Stimulated activated naive CD4-positive, alpha-beta T cell (primary cell): ENCODE results near the gene PKD2.
"Not testable (repeated sequence)": the region's sequence is repeated elsewhere in the genome, so short reads cannot be mapped to it uniquely, and the experiment has no call there.

Source experiments
- DNase-seq, 6 experiments: peaks; one replicate each; lab custom pipeline; 2025; lab: John Stamatoyannopoulos, UW

Gene PKD2

DNA sequence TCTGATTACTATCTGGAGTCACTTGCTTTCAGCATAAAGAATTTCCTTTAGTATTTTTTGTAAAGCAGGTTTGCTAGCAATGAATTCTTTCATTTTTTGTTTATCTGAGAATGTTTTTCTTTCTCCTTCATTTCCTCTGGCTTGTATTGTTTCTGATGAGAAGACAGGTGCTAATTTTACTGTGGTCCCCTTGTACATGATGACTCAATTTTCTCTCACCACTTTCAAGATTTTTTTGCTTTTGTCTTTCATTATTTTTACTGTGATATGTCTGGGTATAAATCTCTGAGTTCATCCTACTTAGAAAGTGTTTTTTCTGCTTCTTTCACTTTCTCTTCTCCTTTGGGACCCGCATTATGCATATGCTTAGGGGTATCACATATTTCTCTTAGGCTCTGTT is 62.6 kb downstream of the PKD2 start:
- DNase-seq: no peak

DNA sequence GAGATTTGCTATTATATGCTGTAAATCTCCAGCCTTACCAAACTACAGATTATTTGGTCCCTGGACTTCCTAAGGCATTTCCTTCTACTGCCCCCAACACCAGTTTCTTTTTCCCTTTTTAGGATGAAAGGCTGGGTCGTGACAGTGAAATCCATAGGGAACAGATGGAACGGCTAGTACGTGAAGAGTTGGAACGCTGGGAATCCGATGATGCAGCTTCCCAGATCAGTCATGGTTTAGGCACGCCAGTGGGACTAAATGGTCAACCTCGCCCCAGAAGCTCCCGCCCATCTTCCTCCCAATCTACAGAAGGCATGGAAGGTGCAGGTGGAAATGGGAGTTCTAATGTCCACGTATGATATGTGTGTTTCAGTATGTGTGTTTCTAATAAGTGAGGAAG is 67.9 kb downstream of the PKD2 start:
- no peak for DNase-seq

DNA sequence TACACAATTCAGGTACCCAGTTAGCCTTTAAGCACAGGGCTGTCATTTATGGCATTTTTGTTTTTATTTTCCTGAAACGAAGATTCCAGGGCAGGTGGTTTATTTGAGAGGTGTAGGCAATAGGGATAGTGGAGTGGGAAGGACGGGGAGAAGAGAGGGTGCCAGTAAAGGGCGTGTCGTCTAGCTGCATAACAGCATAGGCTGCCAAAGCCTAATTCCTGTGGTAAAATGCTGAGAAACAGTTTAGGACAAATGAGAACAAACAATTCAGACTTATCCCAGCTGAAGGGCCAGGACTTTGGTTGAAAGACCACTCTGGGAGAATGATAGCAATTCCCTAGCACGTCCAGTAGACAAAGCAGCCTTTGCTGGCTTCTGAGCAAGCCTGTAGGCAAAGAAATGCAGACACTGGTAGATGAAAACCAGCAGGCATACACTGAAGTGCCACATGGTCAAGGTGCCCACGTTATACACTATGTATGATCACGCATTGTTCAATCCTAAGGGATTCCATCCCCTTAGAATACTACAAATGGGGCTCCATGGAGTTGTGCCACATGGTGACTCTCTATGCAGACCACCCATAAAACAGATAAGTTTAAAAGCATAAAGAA is 70.6 kb downstream of the PKD2 start:
- DNase-seq: no peak

DNA sequence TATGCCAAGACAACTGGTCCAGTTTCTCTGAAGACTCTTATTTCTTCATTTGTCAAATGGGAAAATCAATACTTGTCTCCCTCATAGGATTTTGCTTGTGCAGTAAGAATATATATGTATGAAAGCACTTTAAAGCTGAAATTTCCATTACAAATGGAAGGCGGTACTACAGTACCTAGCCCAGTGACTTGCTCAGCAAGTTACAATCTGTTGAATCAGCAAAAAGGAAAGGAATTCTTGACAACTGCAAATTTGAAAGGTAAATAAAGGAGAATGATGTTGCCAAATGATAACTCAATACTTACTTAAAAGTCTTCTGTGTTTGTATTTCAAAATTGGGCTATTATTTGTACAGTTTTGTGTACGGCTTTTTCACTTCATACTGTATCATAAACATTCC is 71.1 kb downstream of the PKD2 start:
- no peak for DNase-seq

DNA sequence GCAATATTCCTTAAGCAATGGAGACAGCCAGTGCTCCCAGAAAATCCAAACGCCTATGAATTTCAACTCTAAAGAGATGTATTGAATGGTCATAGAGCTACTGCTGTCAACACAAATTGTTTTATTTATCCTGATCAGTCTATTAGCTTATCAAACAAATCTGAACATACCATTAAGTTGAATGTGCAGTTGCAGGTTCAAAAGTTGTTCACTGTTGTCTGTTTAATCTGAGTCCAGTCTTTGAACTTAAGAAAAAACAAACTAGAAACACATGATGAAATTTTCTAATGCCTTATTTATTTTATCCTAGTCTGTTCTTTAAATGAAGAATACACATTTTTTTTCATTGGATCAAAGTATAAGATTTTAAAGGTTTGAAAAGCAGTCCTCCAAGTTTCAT is 73.2 kb downstream of the PKD2 start:
- DNase-seq: no peak

DNA sequence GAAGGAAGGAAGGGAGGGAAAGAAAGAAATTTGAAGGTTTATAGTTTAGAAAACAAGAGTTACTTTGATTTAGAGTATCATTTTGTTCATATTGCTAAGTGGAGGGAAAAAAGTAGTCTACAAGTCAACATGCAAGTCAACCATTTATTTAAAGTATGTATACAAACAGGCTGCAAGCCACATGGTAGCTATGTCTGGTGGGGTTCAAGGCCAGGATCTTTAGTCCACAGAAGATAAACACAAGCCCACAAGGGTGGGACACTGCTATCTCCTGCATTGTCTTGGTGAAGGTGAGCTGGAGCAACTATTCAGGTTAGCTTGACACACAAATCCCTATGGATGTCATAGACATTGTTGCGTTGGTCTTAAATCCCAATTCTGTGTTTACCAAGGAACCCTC is 79.6 kb downstream of the PKD2 start:
- DNase-seq: no peak

DNA sequence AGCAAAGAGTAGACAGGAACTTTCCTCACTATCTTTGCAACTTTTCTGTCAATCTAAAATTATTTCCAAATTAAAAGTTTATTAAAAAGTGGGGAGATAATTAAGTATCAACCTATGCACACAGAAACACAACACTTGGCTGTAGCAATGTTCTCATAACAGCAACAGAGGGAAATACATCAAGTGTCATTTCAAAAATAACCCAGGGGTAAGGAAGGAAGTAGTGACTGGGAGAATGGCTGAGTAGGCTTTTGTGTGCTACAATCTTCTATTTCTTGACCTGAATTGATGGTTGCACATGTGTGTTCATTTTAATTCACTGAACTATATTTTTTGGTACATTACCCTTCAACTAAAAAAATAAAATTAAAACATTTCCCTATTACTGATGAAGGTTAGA is 83.5 kb downstream of the PKD2 start:
- no peak for DNase-seq

DNA sequence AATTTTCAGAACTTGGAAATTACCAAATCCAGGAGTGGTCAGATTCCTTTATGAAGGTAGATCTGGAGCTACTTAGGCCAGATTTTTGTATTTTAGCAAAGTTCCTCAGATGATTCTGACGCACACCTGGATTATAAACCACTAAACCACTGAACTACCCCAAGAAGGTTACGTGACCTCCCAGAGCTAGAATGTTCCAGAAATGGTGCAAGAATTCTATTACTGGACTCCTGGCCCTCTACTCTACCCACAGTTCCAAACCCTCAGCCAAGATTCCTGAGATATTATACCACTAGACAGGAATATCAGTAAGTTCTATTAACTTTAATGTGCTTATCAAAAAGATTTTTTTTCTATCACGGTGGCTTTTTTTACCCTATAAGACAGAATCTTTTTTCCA is 83.9 kb downstream of the PKD2 start:
- DNase-seq: no peak

DNA sequence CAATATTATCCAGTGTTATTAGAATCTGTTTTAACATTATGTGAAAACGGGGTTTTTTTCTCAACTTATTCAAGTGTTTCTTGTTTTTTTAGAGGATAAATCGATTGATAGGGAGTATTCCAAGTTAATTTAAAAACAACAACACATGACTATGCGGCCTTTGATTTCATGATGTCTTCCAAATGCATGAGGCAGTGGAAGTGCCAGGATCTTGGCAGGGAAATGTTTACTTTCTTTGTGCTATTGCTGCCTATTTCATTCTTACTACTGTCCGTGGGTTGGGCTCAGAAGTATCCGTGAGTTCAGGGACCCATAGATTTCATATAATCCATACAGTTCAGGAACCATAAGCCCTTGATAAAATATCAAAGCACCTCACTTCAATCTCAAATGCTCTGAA is 86.4 kb downstream of the PKD2 start:
- DNase-seq: no peak

DNA sequence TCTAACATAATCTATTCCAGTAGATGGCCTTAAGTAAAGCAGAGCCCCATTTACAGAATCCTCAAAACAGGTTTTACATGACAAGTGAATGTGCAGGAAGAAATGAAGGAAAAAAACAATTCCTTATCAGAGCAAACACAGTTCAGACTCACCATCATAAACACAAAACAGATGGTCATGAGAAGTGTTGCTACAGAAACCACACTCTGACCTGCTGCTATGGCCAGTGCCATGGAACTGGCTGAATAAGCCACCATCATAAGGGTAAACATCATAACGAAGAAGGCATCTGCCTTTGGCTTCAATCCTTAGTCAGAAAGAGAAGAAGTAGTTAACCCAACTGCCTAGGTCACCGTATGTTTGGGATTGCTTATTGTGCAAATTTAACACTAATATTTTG is 89.9 kb downstream of the PKD2 start:
- DNase-seq: no peak

DNA sequence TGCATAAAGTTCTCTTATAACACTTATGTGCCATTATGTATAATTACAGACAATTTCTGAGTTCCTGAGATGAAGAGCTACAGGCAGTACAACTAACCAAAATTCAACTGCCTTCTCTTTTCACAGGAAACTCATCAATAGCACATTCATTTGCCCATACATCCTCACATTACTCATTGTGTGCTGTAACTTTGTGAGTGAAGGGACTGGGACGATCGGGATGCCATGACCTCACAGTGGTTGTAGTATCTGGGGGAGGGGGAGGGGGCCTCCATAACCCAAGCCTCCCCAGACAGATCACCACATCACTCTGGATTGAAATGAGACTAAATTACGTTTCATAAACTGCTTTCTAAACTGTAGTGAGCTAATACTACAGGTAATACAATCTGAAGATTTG is 90.3 kb downstream of the PKD2 start:
- DNase-seq: no peak

DNA sequence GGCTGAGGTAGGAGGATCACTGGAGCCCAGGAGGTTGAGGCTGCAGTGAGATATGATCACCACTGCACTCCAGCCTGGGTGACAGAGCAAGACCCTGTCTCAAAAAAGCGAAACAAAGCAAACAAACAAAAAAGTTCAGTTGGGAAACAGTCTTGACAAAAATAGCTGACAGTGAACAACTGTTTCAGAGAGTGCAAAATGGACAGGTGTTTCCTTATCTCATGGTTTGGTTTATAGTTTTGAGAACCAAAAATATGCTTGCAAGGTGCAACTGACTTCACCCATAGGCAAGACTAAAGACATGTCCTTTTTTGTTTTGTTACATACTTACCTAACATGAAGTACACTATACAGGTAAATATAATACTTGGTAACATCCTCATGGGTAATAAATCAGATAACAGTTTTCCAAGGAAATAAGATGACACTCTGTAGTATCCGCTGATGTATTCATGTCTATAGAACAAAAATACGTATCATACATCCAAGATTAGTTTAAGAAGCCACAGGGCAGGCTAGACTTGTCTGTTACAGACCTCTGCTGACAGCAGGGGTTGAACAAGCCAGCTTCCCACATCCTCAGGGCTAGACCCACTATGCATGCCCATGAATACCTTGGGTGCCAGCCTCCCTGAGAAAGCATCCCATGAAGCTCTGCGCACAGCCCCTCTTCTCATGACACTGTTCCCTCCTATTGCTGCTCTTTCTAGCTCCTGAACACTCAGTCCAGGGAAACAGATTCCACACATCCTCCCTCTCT is 91.7 kb downstream of the PKD2 start:
- DNase-seq: no peak

DNA sequence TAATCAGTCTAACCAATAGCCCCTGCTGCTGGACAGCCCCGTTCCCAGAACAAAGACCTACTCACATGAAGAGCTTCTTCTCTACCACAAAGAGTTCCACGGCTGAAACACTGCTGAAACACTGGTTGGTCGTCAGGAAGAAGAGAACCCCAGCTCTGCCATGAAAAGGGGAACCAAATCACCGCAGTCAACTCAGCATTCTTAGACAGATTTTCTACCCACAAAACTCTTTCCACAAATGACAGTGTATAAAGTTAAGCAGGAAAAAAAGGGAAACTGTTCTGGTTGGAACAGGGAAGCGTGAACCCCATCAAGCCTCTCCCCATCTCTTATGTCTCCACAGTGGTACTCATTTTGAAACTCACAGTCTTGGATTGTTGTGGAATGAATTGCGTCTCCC is 93.7 kb downstream of the PKD2 start:
- DNase-seq: no peak

DNA sequence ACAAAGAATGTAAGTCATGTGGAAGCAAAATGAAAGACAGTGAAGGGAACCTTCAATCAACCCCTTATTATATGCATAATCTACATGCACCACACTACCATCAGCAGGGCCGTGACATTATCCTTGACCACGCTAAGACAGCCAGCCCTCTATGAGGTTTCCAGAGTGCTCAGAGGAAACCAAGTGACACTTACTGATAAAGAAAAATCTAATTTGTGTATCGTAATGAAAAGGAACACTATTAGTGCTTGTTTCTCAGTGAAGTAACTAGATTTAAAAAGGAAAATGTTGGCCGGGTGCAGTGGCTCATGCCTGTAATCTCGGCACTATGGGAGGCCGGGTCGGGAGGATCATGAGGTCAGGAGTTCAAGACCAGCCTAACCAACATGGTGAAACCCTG is 94.6 kb downstream of the PKD2 start:
- no peak for DNase-seq

DNA sequence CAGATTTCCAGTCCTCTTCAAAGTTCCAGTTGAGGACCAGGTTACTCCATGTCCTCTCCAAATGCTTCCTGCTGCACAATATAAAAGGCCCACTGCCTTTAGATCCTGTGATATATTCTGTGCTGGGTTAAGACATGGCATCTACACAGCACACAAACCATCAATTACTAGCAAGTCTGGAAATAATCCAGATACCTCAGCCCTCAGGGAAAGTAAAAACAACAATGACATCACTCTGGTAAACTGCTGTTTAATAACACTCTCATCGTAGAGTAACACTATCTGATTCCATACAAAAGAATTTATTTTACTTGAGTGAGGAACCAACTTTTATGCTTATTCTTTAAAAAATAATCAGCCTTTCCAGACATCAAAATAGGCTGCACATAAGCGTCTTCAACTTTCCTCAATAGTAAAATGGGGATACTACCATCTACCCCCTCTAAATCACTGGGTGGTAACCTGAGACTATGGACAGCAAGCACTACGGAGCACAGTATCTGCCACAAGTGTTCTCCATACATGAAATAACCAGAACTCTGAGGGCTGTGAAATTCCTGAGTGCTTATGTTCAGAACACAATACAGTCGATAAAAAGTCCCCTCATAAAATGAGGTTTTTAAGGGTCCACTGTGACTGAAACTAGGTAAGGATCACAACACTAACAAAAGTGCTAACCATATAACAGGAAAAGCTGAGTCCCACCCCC is 97.6 kb downstream of the PKD2 start:
- DNase-seq: no peak

DNA sequence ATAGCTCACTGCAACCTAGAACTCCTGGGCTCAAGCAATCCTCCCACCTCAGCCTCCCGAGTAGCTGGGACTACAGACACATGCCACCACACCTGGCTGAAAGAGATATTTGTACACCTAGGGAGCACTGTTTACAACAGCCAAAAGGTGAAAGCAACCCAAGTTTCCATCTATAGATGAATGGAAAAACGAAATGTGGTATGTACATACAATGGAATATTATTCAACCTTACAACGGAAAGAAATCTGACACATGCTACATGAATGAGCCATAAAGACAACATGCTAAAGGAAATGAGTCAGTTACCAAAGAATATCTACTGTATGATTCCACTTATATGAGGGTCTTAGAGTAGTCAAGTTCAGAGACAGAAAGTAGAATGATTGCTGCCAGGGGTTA is 98.8 kb downstream of the PKD2 start:
- DNase-seq: no peak

DNA sequence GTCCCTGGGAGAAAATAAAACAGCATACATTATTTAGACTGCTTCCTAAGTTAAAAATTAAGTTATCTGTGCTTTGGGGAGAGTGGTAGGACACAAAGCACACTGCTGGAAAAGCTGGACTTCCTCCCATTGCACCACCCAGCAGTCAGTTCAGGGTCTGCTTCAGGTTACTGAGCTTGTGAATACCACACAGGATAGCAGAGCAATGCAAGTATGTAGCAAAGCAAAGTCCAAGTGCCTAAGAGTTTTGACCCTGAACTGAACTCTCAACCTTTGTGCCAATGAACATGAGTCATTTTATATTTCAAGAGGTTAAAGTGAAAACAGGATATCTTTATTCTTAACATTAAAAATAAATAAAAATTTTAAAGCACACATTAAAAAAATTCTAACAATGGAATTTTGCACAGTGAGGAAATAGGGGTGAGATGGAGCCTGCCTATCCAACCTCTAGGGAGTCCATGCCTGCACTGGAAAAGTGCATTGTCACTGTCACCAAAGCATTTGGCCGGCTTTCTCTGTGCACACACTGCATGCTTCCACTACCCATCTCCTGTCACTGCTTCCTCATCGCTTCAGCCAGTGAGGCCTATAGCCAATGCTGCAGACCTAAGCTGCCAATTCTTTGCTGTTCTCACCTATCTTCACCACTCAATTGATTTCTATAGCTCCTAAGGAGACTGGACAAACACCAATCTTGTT is 100.1 kb downstream of the PKD2 start:
- DNase-seq: no peak

DNA sequence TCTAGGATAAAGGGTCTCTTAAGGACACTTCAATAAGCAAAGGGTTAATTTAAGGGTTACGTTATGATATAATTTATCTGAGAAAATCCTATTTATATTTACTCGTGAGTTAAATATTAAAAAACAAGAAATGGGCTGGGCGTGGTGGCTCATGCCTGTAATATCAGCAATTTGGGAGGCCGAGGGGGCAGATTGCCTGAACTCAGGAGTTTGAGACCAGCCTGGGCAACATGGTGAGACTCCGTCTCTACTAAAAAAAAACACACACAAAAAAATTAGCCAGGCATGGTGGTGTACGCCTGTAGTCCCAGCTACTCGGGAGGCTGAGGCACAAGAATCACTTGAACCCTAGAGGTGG is 100.7 kb downstream of the PKD2 start:
- DNase-seq: not testable (repeated sequence)

DNA sequence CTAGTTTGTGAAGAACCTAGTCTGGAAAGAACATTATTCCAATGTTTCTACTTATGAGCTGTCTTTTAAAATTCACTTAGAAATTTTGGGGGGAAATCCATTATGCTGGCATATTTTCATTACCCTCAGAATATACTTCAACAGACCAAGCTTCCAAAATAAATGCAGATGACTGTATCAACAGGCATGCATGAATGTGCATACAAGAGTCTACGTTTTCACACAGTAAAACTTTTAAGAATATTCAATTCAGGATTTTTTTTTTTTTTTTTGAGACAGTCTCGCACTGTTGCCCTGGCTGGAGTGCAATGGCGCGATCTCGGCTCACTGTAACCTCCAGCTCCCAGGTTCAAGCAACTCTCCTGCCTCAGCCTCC is 101.3 kb downstream of the PKD2 start:
- DNase-seq: no peak

DNA sequence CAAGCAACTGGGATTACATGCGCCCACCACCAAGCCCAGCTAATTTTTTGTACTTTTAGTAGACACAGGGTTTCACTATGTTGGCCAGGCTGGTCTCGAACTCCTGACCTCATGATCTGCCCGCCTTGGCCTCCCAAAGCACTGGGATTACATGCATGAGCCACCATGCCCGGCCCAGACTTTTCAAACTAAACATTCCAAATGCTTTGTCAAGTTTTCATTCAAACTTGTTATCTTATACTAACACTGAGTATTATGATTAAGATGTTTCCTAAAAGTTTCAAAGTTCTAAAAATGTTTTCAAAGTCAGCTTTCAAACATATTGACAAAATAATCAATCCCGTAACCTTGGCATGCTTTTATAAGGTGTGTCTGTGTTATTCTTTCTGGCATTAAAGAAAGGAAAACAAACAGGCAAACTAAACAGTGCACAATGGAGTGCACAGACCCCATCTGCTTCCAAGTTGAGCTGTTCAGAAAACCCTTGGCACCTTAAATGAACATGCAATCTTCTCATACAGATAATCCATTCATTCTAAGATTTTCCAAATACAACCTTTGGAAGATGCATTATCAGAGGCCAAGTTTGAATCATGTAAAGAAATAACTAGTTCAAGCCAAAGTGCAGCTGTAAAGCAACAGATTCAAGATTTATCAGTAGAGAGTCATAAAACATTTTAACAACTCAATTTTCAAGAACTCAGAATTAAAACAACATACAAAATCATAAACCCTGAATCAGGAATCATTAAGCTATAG is 101.9 kb downstream of the PKD2 start:
- no peak for DNase-seq

DNA sequence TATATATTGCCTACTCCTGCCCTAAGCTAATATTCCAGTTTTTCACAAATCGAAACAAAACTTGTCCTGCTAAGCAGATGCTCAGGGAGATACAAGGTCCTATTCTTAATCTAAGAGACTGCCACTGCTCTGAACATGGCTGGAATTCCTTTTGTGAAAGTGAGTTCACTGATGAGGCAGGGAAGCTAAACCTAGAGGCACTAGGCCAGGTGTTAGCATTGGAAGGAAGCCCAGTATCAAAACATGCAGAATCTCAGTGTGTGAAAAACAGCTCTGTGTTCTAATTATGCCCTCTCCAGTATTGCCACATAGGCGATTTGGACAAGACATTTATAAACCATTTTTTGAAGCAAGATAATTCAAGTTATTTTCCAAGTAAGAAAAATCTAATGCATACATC is 103.4 kb downstream of the PKD2 start:
- DNase-seq: no peak

DNA sequence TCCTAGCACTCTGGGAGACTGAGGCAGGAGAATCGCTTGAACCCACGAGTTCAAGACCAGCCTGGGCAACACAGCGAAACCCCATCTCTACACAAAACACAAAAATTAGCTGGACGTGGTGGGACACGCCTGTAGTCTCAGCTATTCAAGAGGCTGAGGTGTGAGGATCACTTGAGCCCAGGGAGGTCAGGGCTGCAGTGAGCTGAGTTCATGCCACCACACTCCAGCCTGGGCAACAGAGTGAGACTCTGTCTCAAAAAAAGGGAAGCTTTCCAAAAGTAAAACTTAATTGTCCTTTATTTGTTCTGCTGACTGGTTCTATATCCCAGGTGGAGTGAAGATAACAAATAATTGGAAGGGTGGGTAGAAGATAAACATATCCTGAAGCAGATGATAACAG is 105.4 kb downstream of the PKD2 start:
- no peak for DNase-seq
